Large intestine (tissue), 12 donors: ENCODE results near the gene C2orf72. TPM values are rescaled to one million over a fixed set of nuclear protein-coding genes. Genes with fewer than 3 reads are reported as not detected.

Experiments used
- DNase-seq, 2 donors: peaks; one replicate each; pipeline versions ENCODE4 v3.0.0 to v3.0.0-alpha.2; 2013
- H3K27ac ChIP-seq: one replicate; pipeline ENCODE4 v1.5.1; 2013; ENCODE audit warnings: low read length
- H3K27me3 ChIP-seq: 2 replicates; pipeline ENCODE4 v1.6.1; 2013; ENCODE audit warnings: low read length; ENCODE audit not compliant: control insufficient read depth, insufficient read depth
- H3K36me3 ChIP-seq: 2 replicates; pipeline ENCODE4 v1.6.1; 2013; ENCODE audit warnings: low read length; ENCODE audit not compliant: control insufficient read depth, insufficient read depth
- H3K4me1 ChIP-seq: one replicate; pipeline ENCODE4 v1.6.1; 2013; ENCODE audit warnings: low read length; ENCODE audit not compliant: control insufficient read depth, insufficient read depth
- H3K4me3 ChIP-seq: one replicate; pipeline ENCODE4 v1.5.1; 2013; ENCODE audit warnings: low read length
- H3K9me3 ChIP-seq: one replicate; pipeline ENCODE4 v1.6.1; 2013; ENCODE audit warnings: mild to moderate bottlenecking, low read depth, low read length, moderate library complexity; ENCODE audit not compliant: control insufficient read depth
- WGBS: methylation state at CpG from one replicate; pipeline ENCODE4 v1.1.5; 2013; ENCODE audit warnings: low lambda C conversion rate; ENCODE audit not compliant: insufficient coverage; 5-methylcytosine and 5-hydroxymethylcytosine counted together
- long read RNA-seq, 11 donors: transcript quantifications; one replicate each; lab custom pipeline, GENCODE V29; 2026
- polyA plus RNA-seq: library from polyadenylated mRNA; unstranded; fragments of 120-200 nt; gene quantifications from one replicate; pipeline ENCODE4 v1.2.1, GENCODE V29; 2013

Gene C2orf72
- 42.0 TPM for polyA plus RNA-seq
- long read RNA-seq, donor 1, transcript C2orf72-202 (2 exons, 3,141 nt): minor isoform, 6 of 16 reads
- long read RNA-seq, donor 1, transcript C2orf72-201 (3 exons, 3,657 nt): major isoform, 9 of 16 reads
- long read RNA-seq, donor 1, partial matches to known transcripts: 0 of 16 reads
- long read RNA-seq, donor 1, other reads (novel, unspliced or antisense): 0 of 16 reads
- long read RNA-seq, donor 2, transcript C2orf72-201 (3 exons, 3,657 nt): major isoform, 16 of 20 reads
- long read RNA-seq, donor 2, partial matches to known transcripts: 0 of 20 reads
- long read RNA-seq, donor 2, other reads (novel, unspliced or antisense): 0 of 20 reads
- long read RNA-seq, donor 3: 0 reads
- long read RNA-seq, donor 4, partial matches to known transcripts: 0 of 2 reads
- long read RNA-seq, donor 4, other reads (novel, unspliced or antisense): 0 of 2 reads
- long read RNA-seq, donor 5, transcript C2orf72-202 (2 exons, 3,141 nt): minor isoform, 5 of 20 reads
- long read RNA-seq, donor 5, transcript C2orf72-201 (3 exons, 3,657 nt): major isoform, 15 of 20 reads
- long read RNA-seq, donor 5, partial matches to known transcripts: 0 of 20 reads
- long read RNA-seq, donor 5, other reads (novel, unspliced or antisense): 0 of 20 reads
- long read RNA-seq, donor 6, transcript C2orf72-201 (3 exons, 3,657 nt): major isoform, 8 of 11 reads
- long read RNA-seq, donor 6, partial matches to known transcripts: 0 of 11 reads
- long read RNA-seq, donor 6, other reads (novel, unspliced or antisense): 0 of 11 reads
- long read RNA-seq, donor 7, partial matches to known transcripts: 0 of 3 reads
- long read RNA-seq, donor 7, other reads (novel, unspliced or antisense): 0 of 3 reads
- long read RNA-seq, donor 8, transcript C2orf72-202 (2 exons, 3,141 nt): minor isoform, 5 of 19 reads
- long read RNA-seq, donor 8, transcript C2orf72-201 (3 exons, 3,657 nt): major isoform, 14 of 19 reads
- long read RNA-seq, donor 8, partial matches to known transcripts: 0 of 19 reads
- long read RNA-seq, donor 8, other reads (novel, unspliced or antisense): 0 of 19 reads
- long read RNA-seq, donor 9, transcript C2orf72-201 (3 exons, 3,657 nt): major isoform, 10 of 13 reads
- long read RNA-seq, donor 9, partial matches to known transcripts: 0 of 13 reads
- long read RNA-seq, donor 9, other reads (novel, unspliced or antisense): 0 of 13 reads
- long read RNA-seq, donor 10, transcript C2orf72-201 (3 exons, 3,657 nt): major isoform, 15 of 21 reads
- long read RNA-seq, donor 10, partial matches to known transcripts: 0 of 21 reads
- long read RNA-seq, donor 10, other reads (novel, unspliced or antisense): 0 of 21 reads
- long read RNA-seq, donor 11, transcript C2orf72-201 (3 exons, 3,657 nt): major isoform, 6 of 38 reads
- long read RNA-seq, donor 11, partial matches to known transcripts: 30 of 38 reads
- long read RNA-seq, donor 11, other reads (novel, unspliced or antisense): 0 of 38 reads

DNA sequence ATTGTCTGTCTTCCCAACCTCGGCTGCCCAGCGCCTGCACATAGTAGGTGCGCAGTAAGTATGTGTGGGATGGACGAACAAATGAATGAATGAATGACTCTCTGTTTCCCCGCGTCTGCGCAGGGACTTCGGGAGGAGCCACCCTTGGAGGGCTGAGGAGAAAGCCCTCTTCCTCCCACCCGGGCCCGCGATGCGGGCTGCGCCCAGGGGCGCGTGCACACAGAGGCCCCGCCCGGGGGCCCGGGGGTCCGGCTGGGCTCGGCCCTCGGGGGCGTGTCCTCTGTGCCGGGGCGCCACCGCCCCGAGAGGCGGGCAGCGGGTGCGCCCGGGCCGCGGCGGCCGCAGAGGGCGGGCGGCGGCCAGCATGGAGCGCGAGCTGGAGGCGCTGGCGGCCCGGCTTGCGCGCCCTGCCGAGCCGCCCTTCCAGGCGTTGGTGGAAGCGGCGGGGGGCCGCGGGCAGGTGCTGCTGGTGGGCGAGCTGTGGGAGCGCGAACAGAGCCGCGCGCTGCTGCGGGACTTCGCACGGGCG is at the start of gene C2orf72:
Gene C2orf72, plus strand, starts transcription at position 322 of the 529 bp plus-strand sequence. Its CDS starts 43 bp downstream, at position 365.
- peaks cover 21% of the 10 kb centered on the region for H3K27me3 ChIP-seq
- WGBS: no CpG with 5 or more reads among the region's 61 CpGs
- peaks cover 33% of the 10 kb centered on the region for H3K4me1 ChIP-seq
- H3K4me3 ChIP-seq: peak within 1 kb of the TSS; percentile 59
- no peaks in the 10 kb centered on the region for H3K9me3 ChIP-seq
- H3K27ac ChIP-seq: no peak within 1 kb of the TSS
- H3K36me3 ChIP-seq: peaks cover 12% of the 10 kb centered on the region
- DNase-seq: peak; percentile 35 to 71

DNA sequence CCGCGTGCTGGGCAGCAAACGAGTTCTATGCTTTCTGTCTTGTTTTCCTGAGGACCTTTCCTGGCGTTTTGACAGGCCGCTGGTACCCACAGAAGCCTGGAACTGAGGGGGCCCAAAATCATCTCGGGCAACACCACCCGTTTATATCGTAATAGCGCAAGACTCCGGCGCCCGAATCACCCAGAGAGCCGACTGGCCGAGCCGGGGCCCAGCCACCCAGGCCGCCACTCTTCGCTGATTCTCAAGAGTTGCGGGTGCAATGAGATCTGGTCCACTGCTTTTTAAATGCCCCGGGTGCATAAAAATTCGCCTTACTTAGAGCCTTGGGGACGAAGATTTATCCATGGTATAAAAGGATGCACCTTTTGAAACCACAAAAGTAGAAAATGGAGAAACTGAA is 47.6 kb upstream of the C2orf72 start:
- Histone ChIP-seq H3K9me3 (peaks cover 11% of the 10 kb centered on the region), H3K4me3 (no peak overlapping the region), H3K36me3 (no peaks in the 10 kb centered on the region), H3K27ac (no peak overlapping the region), H3K4me1 (peaks cover 10% of the 10 kb centered on the region), H3K27me3 (peaks cover 29% of the 10 kb centered on the region)
- no peak for DNase-seq
- no CpG with 5 or more reads among the region's 21 CpGs for WGBS

DNA sequence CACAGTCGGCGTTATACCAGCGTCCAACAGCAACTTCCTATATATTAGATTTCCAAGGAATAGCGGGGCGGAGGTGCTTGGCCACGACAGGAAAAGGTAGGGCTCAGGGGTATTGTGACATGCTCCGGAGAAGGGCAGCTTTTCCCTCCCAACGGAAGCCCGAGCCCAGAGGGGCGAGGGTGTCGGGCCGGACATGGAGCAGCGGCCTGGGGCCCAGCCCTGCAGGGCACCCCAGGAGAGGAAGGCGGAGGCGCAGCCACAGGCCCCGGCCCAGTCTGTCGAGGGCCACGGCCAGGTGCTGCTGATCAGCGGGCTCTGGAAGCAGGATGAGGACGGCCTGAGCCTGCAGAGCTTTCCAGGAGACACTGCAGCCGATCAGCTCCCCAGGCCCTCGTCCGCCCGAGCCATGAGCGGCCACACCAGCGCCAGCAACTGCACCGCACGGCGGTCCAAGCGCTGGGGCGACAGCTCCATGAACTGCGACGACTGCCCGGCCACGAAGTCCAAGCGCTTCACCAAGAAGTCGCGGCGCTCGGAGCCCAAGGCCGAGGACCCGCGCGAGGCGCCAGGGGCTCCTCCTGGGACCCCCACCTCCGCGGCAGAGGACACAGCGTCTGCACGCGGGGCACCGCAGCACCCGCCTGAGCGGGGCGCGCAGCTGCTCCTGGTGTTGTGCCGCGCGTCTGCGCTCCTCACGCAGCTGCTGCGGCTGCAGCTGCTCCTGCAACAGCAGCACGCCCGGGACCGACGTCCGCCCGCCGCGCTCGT is 47.0 kb upstream of the C2orf72 start:
- WGBS: 93% methylated on average over 3 of the region's 70 CpGs
- Histone ChIP-seq H3K9me3 (peaks cover 11% of the 10 kb centered on the region), H3K27me3 (peaks cover 29% of the 10 kb centered on the region), H3K4me3 (no peak overlapping the region), H3K4me1 (peaks cover 10% of the 10 kb centered on the region), H3K27ac (no peak overlapping the region), H3K36me3 (no peaks in the 10 kb centered on the region)
- no peak for DNase-seq

DNA sequence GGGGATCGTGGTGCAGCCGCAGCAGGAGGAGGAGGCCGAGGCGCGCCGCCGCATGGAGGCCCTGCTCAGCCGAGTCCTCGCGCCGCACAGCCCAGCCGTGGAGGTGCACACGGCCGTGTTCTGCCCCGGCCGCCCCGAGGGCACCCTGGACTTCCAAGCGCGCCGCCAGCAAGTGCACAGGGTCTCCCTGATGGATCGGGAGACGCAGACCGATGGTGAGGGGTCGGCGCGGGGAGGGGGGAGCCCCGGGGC is 46.5 kb upstream of the C2orf72 start:
- Histone ChIP-seq H3K4me1 (peaks cover 10% of the 10 kb centered on the region), H3K9me3 (peaks cover 11% of the 10 kb centered on the region), H3K27ac (no peak overlapping the region), H3K27me3 (peaks cover 29% of the 10 kb centered on the region), H3K4me3 (no peak overlapping the region), H3K36me3 (no peaks in the 10 kb centered on the region)
- no CpG with 5 or more reads among the region's 27 CpGs for WGBS
- DNase-seq: no peak

DNA sequence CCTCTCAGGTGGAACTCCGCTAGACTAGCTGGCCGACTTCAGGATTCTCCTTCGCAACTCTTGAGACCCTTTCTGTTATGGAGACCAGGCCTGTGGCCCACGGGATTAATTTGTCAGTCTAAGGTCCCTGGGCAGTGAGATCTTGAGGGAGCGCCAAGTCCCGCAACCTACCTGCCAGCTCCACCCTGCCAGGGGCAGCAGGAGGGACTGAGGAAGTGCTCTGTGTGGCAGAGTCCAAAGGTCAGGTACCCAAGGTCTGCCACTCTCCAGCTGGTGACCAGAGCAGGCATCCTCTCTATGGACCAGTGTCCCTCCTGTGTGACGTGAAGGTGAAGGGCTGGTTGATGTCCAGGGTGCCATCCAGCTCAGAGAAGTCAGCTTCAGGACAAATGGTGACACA is 45.7 kb upstream of the C2orf72 start:
- H3K36me3 ChIP-seq: no peaks in the 10 kb centered on the region
- peaks cover 29% of the 10 kb centered on the region for H3K27me3 ChIP-seq
- no peak for DNase-seq
- 95% methylated on average over 4 of the region's 7 CpGs for WGBS
- no peak overlapping the region for H3K4me3 ChIP-seq
- H3K27ac ChIP-seq: no peak overlapping the region
- H3K9me3 ChIP-seq: peaks cover 11% of the 10 kb centered on the region
- H3K4me1 ChIP-seq: peaks cover 10% of the 10 kb centered on the region

DNA sequence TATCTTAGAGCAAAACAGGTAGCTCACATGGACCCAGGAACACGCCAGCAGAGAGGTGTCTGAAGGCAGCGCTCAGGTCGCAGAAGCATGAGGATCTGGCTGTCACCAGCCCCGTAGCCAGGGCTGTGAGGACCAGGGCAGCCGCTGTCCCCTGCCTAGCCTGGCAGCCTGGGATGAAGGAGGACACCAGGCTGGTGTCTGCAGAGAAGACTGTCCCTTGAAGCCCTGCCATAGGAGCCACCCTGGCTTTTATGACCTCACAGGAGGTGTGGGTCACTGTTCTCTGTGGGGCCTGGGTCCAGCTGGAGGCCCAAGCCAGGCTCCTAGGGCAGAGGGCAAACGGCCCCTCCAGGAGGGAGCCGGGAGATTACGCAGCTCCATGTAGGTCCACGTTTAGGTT is 41.5 kb upstream of the C2orf72 start, which contains the start of gene SPATA3:
Gene SPATA3, plus strand, starts transcription at position 301 of the 400 bp plus-strand sequence. CDS start 113 bp downstream, outside the sequence.
- no peak within 1 kb of the TSS for H3K4me3 ChIP-seq
- H3K27ac ChIP-seq: no peak within 1 kb of the TSS
- no peaks in the 10 kb centered on the region for H3K36me3 ChIP-seq
- H3K9me3 ChIP-seq: peaks cover 3% of the 10 kb centered on the region
- WGBS: no CpG with 5 or more reads among the region's 9 CpGs
- H3K4me1 ChIP-seq: no peaks in the 10 kb centered on the region
- H3K27me3 ChIP-seq: peaks cover 19% of the 10 kb centered on the region
- DNase-seq: no peak

DNA sequence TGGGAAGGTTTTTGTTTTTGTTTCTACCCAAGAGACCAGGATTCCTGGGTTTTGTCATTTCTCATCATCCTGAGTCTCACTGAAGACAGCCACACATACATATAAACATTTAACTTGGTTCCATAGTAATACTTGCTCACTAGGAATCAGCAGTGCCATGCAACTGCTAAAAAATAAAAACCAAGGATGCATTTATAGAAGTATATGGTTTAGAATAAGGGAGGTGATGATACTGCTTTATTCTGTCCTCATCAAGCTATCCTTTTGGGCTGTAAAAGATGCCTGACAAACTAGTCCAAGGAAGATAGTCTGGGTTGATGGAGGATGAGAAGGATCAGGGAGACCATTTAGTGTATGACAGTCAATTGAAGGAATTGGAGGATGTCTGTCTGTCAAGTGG is 40.7 kb upstream of the C2orf72 start:
- no peak overlapping the region for H3K4me3 ChIP-seq
- H3K27me3 ChIP-seq: peaks cover 10% of the 10 kb centered on the region
- no peak overlapping the region for H3K27ac ChIP-seq
- no peak for DNase-seq
- H3K4me1 ChIP-seq: no peaks in the 10 kb centered on the region
- no peaks in the 10 kb centered on the region for H3K36me3 ChIP-seq
- H3K9me3 ChIP-seq: no peaks in the 10 kb centered on the region

DNA sequence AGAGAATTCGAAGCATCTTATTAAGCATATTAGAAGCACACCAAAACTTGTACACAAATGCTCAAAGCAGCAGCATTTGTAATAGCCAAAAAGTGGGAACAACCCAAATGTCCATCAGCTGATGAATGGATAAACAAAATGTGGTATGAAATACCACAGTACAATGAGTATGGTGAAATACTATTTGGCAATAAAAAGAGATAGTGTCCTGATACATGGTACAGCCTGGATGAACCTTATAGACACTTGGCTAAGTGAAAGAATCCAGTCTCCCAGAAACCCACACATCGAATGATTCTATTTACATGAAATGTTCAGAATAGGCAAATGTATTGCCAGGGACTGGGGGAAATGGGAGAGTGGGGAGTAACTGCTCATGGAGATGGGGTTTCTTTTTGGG is 38.4 kb upstream of the C2orf72 start:
- Histone ChIP-seq H3K4me3 (no peak overlapping the region), H3K9me3 (no peaks in the 10 kb centered on the region), H3K27me3 (peaks cover 5% of the 10 kb centered on the region), H3K36me3 (no peaks in the 10 kb centered on the region), H3K27ac (no peak overlapping the region), H3K4me1 (no peaks in the 10 kb centered on the region)
- no peak for DNase-seq
- 83% methylated on average over 1 of the region's 2 CpGs for WGBS

DNA sequence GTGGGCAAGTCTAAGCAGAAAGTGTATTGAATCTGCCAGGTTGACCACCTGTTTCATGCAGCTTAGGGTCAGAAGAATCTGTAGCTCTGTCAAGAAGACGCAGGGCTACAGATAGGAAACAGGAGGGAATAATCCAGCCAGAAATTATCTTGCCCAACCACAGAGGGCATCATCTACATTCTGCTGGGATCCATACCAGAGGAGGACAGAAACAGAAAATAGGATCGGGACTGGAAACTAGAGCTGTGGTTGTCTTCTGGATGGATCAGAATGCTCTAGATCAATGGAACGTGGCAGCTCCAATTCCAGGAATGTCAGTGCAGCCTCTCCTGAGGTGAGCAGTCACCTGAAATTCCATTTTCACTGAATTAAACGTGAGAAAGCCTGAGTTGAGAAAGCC is 37.8 kb upstream of the C2orf72 start:
- Histone ChIP-seq H3K9me3 (no peaks in the 10 kb centered on the region), H3K36me3 (no peaks in the 10 kb centered on the region), H3K4me1 (no peaks in the 10 kb centered on the region), H3K27me3 (peaks cover 5% of the 10 kb centered on the region), H3K4me3 (no peak overlapping the region), H3K27ac (no peak overlapping the region)
- DNase-seq: no peak
- no CpG with 5 or more reads among the region's 4 CpGs for WGBS
